ENCODE measurements around the gene IFNA14. TPM values are rescaled to one million over a fixed set of nuclear protein-coding genes. Genes with fewer than 3 reads are reported as not detected.

Gene IFNA14
- not detected for total RNA-seq

DNA sequence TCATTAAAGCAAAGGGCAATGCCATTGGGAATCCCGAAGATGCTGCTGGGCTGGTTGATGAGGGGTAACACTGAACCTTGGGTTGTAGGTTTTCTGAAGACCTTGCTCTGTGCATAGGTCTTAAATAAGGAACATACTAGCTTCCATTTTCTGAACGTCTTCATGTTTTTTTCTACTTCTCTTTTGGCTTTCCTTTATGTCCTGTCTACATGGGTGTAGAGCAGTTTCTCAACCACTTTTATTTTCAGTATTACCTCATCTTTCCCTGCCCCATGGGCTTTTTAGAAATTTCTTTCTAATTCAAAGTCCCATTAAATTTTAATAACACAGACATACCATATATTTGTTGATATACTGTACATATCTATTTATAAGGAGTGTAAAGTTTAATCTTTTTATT, at the start of gene IFNA14:
Gene IFNA14, minus strand, starts transcription at position 95 of the 400 bp plus-strand sequence. Its CDS starts 70 bp downstream, at position 25.
- TF ChIP-seq, protein P1, sequence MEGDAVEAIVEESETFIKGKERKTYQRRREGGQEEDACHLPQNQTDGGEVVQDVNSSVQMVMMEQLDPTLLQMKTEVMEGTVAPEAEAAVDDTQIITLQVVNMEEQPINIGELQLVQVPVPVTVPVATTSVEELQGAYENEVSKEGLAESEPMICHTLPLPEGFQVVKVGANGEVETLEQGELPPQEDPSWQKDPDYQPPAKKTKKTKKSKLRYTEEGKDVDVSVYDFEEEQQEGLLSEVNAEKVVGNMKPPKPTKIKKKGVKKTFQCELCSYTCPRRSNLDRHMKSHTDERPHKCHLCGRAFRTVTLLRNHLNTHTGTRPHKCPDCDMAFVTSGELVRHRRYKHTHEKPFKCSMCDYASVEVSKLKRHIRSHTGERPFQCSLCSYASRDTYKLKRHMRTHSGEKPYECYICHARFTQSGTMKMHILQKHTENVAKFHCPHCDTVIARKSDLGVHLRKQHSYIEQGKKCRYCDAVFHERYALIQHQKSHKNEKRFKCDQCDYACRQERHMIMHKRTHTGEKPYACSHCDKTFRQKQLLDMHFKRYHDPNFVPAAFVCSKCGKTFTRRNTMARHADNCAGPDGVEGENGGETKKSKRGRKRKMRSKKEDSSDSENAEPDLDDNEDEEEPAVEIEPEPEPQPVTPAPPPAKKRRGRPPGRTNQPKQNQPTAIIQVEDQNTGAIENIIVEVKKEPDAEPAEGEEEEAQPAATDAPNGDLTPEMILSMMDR (IDR thresholded peaks at IDR 0.05; ENCODE audit: low read depth), result no peak

DNA sequence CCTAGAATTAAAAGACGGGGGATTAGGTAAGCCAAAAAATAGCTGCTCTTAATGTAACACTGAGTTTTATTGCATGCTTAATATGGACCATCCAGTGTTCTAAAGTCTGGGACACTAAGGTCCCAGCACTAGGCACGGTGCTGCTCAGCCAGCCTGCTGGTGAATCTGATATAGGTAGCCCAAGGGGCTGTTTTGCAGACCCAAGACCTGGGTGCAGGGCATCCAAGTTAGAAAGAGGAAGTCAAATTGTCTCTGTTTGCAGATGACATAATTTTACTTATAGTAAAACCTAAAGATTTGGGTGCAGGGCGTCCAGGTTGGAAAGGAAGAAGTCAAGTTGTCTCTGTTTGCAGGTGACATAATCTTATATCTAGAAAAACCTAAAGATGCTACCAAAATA, 47.5 kb upstream of the IFNA14 start:
- TF ChIP-seq, protein P1 (IDR thresholded peaks at IDR 0.05; ENCODE audit: low read depth), result no peak

GRCh38 chr9:21286659-21287058, 46.9 kb upstream of the IFNA14 start:
- TF ChIP-seq, protein P1 (IDR thresholded peaks at IDR 0.05; ENCODE audit: low read depth), result no peak

DNA sequence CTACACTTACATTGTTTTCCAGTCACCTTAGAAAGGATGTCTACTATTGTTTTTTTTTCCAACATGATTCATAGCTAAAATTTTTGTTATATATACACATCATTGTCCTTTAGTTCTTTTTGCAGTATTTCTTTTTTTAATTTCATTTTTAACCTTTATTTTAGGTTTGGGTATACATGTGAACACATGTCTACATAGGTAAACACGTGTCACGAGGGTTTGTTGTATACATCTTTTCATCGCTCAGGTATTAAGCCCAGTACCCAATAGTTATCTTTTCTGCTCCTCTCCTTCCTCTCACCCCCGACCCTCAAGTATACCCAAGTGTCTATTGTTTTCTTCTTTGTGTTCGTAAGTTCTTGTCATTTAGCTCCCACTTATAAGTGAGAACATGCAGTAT, 46.3 kb upstream of the IFNA14 start:
- TF ChIP-seq, protein P1 (IDR thresholded peaks at IDR 0.05; ENCODE audit: low read depth), result no peak

DNA sequence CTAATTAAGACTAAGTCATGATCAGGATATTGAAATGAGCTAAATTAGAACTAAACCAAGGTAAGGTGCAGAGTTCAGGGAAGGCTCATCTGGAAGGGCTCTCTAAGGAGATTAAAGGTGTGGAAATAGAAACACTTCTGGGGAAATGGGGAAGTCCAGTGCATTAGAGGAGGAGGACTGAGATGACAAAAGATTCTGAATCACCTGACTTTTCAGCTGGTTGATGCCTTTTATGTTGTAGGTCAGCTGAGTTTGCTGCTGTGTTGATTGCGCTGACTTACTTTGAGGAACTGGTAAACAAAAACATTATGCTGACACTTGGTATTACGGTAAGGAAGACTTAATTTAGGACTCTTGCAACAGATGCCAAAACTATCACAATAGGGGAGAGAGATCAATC, 41.5 kb upstream of the IFNA14 start:
- TF ChIP-seq, protein P1 (IDR thresholded peaks at IDR 0.05; ENCODE audit: low read depth), result no peak

DNA sequence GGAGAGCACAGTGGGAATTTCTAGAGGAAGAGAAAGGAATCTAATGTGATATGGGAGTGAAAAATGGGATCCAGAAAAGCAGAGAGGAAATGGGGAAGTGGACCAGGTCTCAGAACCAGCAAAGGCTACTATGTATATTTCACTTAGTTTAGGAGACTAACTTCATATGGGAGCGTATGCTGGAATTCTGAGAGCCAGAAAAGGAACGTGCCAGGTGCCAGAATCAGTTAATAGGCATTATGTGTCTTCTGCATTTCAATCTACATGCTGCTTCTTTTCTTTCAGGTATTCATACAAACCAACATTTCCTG, 28.5 kb upstream of the IFNA14 start:
- TF ChIP-seq, protein P1 (IDR thresholded peaks at IDR 0.05; ENCODE audit: low read depth), result no peak

GRCh38 chr9:21267485-21268346, 27.9 kb upstream of the IFNA14 start:
- TF ChIP-seq, protein P1 (IDR thresholded peaks at IDR 0.05; ENCODE audit: low read depth), result no peak

Measured in subcutaneous adipose tissue (tissue), 4 donors.